Uterus (tissue), 4 donors: Measurements from ENCODE around the gene WSCD2. TPM values are rescaled to one million over a fixed set of nuclear protein-coding genes. Genes with fewer than 3 reads are reported as not detected.
A peak's percentile ranks its signal among the peaks of the same experiment; 100 is the strongest.

Experiments
- DNase-seq, 2 donors: peaks; one replicate each; pipeline ENCODE4 v3.0.0-alpha.2; 2019 to 2020
- H3K27ac ChIP-seq, 2 donors: fragments of 200-600 bp; sonication (generic); 1 replicate in 1 of 2; 2 replicates in 1 of 2; pipeline ENCODE4 v1.5.1; 2016 to 2018
- H3K27me3 ChIP-seq, 2 donors: fragments of 200-600 bp; sonication (generic); one replicate each; pipeline ENCODE4 v1.5.1; 2018 to 2019; ENCODE audit warnings: control low read depth in 1 of 2
- H3K36me3 ChIP-seq, 2 donors: fragments of 200-600 bp; sonication (generic); one replicate each; pipeline ENCODE4 v1.5.1; 2019; ENCODE audit warnings: control low read depth in 1 of 2
- H3K4me1 ChIP-seq, 2 donors: fragments of 200-600 bp; sonication (generic); one replicate each; pipeline ENCODE4 v1.5.1; 2018 to 2019; ENCODE audit warnings: control low read depth in 1 of 2
- H3K4me3 ChIP-seq, 2 donors: fragments of 200-600 bp; sonication (generic); 1 replicate in 1 of 2; 2 replicates in 1 of 2; pipeline ENCODE4 v1.5.1; 2018 to 2019; ENCODE audit warnings: mild to moderate bottlenecking in 1 of 2
- H3K9me3 ChIP-seq, 2 donors: fragments of 200-600 bp; sonication (generic); one replicate each; pipeline ENCODE4 v1.5.1; 2019; ENCODE audit warnings: control low read depth in 1 of 2
- CTCF ChIP-seq, 4 experiments: fragments of 200-600 bp in 2 of 4; fragments of 450-650 bp in 2 of 4; sonication (generic) in 2 of 4; IDR thresholded peaks; one replicate each; pipeline ENCODE4 v1.5.1; 2016 to 2019; ENCODE audit warnings: antibody characterized with exemption in 4 of 4, mild to moderate bottlenecking in 2 of 4, moderate library complexity in 1 of 4
- POLR2A ChIP-seq, 2 donors: fragments of 450-650 bp; IDR thresholded peaks; one replicate each; pipeline ENCODE4 v1.6.1; 2016; ENCODE audit warnings: antibody characterized with exemption in 2 of 2, mild to moderate bottlenecking in 1 of 2, moderate library complexity in 1 of 2
- intact Hi-C: fragments of 100-400 bp; cut with DNase I; formaldehyde crosslinking; loops from one replicate; pipeline ENCODE4 v1.15.1; 2023; ENCODE audit warnings: low total_unique reads
- total RNA-seq, 4 donors: library from RNA; depleted of rRNA in 3 of 4; stranded (reverse); fragments of >200 nt in 3 of 4; gene quantifications; one replicate each; pipeline versions ENCODE4 v1.1.0 to v1.2.4, GENCODE V29; 2014 to 2023
- donor health status: DM: yes; HTN: yes; CAD: no.

WSCD2 gene
- total RNA-seq, 4 donors from 2014 or later: 3.3 to 65.3 (median 17.2) TPM

- H3K4me1 ChIP-seq: no peaks in the 10 kb centered on the region
- no peak overlapping the region for H3K4me3 ChIP-seq
- H3K27me3 ChIP-seq: no peaks in the 10 kb centered on the region
- intact Hi-C loops: no loop called here
- DNase-seq: no peak
- TF ChIP-seq CTCF (IDR thresholded peaks at IDR 0.05): no peak
- no peak for TF ChIP-seq POLR2A (IDR thresholded peaks at IDR 0.05)
- no peaks in the 10 kb centered on the region for H3K36me3 ChIP-seq
- no peak overlapping the region for H3K27ac ChIP-seq
- no peaks in the 10 kb centered on the region for H3K9me3 ChIP-seq
Measured at GRCh38 chr12:108295641-108296040, 166.6 kb downstream of the WSCD2 start.

- H3K4me3 ChIP-seq: no peak overlapping the region
- no peak for TF ChIP-seq CTCF (IDR thresholded peaks at IDR 0.05)
- no peak for TF ChIP-seq POLR2A (IDR thresholded peaks at IDR 0.05)
- H3K27me3 ChIP-seq: no peaks in the 10 kb centered on the region
- no peaks in the 10 kb centered on the region for H3K4me1 ChIP-seq
- H3K9me3 ChIP-seq: no peaks in the 10 kb centered on the region
- H3K27ac ChIP-seq: peak overlapping the region in 1 of 2 donors; percentile 52
- intact Hi-C loops: no loop called here
- no peak for DNase-seq
- no peaks in the 10 kb centered on the region for H3K36me3 ChIP-seq
Measured at GRCh38 chr12:108296945-108297344, 167.9 kb downstream of the WSCD2 start.

GRCh38 chr12:108297424-108297823, 168.3 kb downstream of the WSCD2 start:
- DNase-seq: no peak
- H3K36me3 ChIP-seq: no peaks in the 10 kb centered on the region
- H3K4me3 ChIP-seq: no peak overlapping the region
- TF ChIP-seq CTCF (IDR thresholded peaks at IDR 0.05): no peak
- TF ChIP-seq POLR2A (IDR thresholded peaks at IDR 0.05): no peak
- H3K4me1 ChIP-seq: no peaks in the 10 kb centered on the region
- no peaks in the 10 kb centered on the region for H3K27me3 ChIP-seq
- no peaks in the 10 kb centered on the region for H3K9me3 ChIP-seq
- no peak overlapping the region for H3K27ac ChIP-seq
- intact Hi-C loops: no loop called here

- intact Hi-C loops: no loop called here
- no peak overlapping the region for H3K4me3 ChIP-seq
- TF ChIP-seq CTCF (IDR thresholded peaks at IDR 0.05) (no peak), POLR2A (IDR thresholded peaks at IDR 0.05) (no peak)
- DNase-seq: no peak
- H3K4me1 ChIP-seq: no peaks in the 10 kb centered on the region
- peak overlapping the region in 1 of 2 donors; percentile 25 for H3K27ac ChIP-seq
- H3K36me3 ChIP-seq: no peaks in the 10 kb centered on the region
- H3K27me3 ChIP-seq: no peaks in the 10 kb centered on the region
- H3K9me3 ChIP-seq: no peaks in the 10 kb centered on the region
Measured at GRCh38 chr12:108297895-108298760, 169.0 kb downstream of the WSCD2 start.

- Histone ChIP-seq H3K4me1 (no peaks in the 10 kb centered on the region), H3K9me3 (no peaks in the 10 kb centered on the region), H3K36me3 (no peaks in the 10 kb centered on the region), H3K27ac (peak overlapping the region; percentile 25 to 51), H3K4me3 (no peak overlapping the region), H3K27me3 (no peaks in the 10 kb centered on the region)
- DNase-seq: no peak
- TF ChIP-seq CTCF (IDR thresholded peaks at IDR 0.05): no peak
- intact Hi-C loops: no loop called here
Measured at GRCh38 chr12:108298761-108299275, 169.7 kb downstream of the WSCD2 start.
